PC-3 (cell line): ENCODE data around the gene CCDC86.

Source experiments
- EZH2 ChIP-seq: fragments of 300-600 bp; sonication (generic); IDR thresholded peaks from one replicate; pipeline ENCODE4 v1.6.1; 2017; ENCODE audit warnings: antibody characterized with exemption, mild to moderate bottlenecking, low read length; ENCODE audit not compliant: unreplicated experiment
- TF ChIP-seq, protein P1 (sequence below): fragments of 300-600 bp; sonication (generic); conservative IDR thresholded peaks from 2 replicates; pipeline ENCODE4 v1.5.1; 2017; ENCODE audit warnings: antibody characterized with exemption, low read depth, mild to moderate bottlenecking, low read length

DNA sequence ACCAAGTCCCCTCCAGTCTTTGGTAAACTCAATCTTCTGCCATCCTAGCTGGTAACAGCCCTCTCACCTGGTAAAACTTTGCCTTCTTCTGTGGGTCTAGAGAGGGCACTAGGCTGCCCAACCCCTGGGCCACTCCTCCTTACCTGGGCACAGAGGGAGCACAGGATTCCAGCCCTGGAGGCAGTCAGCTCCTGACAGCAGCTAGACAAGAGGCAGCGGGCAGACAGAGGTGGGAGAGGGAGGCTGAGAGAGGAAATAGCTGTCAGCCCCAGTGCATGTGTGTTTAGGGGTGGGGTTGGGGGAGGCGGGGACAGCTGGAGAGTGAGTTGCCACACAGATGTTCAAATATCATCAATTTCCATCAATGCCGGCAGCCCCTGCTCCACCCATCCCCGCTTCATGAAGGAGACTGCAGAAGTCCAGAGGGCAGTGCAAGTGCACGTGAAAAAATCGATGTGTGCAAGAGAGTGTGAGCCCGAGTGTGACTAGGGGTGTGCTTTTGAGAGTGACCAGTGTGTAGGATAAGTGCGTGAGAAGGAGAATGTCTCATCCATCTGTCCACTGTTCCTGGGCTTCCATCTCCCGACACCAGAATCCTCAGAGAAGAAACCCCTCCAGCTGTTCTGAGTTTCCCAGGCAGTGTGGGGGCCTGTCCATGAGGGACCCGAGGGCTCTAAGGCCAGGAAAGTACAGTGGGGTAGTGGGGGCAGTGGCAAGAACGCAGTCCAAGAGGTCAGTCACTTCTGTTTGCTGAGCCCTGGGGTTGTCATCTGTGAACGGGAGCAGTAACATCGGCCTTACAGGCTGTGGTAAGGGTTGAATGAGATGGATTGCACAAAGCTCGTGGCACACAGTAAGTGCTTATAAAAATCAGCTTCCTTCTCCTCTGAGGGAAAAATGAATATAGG lies 14.1 kb downstream of the CCDC86 start, which contains the start of gene PTGDR2:
- TF ChIP-seq, protein P1, sequence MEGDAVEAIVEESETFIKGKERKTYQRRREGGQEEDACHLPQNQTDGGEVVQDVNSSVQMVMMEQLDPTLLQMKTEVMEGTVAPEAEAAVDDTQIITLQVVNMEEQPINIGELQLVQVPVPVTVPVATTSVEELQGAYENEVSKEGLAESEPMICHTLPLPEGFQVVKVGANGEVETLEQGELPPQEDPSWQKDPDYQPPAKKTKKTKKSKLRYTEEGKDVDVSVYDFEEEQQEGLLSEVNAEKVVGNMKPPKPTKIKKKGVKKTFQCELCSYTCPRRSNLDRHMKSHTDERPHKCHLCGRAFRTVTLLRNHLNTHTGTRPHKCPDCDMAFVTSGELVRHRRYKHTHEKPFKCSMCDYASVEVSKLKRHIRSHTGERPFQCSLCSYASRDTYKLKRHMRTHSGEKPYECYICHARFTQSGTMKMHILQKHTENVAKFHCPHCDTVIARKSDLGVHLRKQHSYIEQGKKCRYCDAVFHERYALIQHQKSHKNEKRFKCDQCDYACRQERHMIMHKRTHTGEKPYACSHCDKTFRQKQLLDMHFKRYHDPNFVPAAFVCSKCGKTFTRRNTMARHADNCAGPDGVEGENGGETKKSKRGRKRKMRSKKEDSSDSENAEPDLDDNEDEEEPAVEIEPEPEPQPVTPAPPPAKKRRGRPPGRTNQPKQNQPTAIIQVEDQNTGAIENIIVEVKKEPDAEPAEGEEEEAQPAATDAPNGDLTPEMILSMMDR = no peak
- TF ChIP-seq EZH2 = no peak
